Small intestine (tissue), 7 donors: ENCODE results near the gene EIPR1. TPM values are rescaled to one million over a fixed set of nuclear protein-coding genes. Genes with fewer than 3 reads are reported as not detected.
"Not testable (repeated sequence)": the region's sequence is repeated elsewhere in the genome, so short reads cannot be mapped to it uniquely, and the experiment has no call there.

ENCODE experiments used
- DNase-seq, 2 donors: peaks; one replicate each; pipeline versions ENCODE4 v3.0.0 to v3.0.0-alpha.2; 2013
- FAIRE-seq: peaks from 2 replicates; lab custom pipeline; 2012; peaks lifted over from hg19 to GRCh38; lab: Jason Lieb, UNC
- H3K27ac ChIP-seq, 3 donors: one replicate each; pipeline ENCODE4 v1.5.1; 2013; ENCODE audit warnings: low read length in 2 of 3, mild to moderate bottlenecking in 2 of 3, control low read depth in 1 of 3, inconsistent platforms in 1 of 3, low read depth in 1 of 3, moderate library complexity in 1 of 3
- H3K27me3 ChIP-seq, 3 donors: one replicate each; pipeline ENCODE4 v1.6.1; 2013; ENCODE audit warnings: low read length in 3 of 3, inconsistent platforms in 1 of 3; ENCODE audit not compliant: control insufficient read depth in 3 of 3, insufficient read depth in 3 of 3
- H3K36me3 ChIP-seq, 3 donors: one replicate each; pipeline ENCODE4 v1.6.1; 2013; ENCODE audit warnings: low read length in 3 of 3, inconsistent platforms in 1 of 3, low read depth in 1 of 3, mild to moderate bottlenecking in 1 of 3, moderate library complexity in 1 of 3; ENCODE audit not compliant: control insufficient read depth in 3 of 3, insufficient read depth in 2 of 3
- H3K4me1 ChIP-seq, 3 donors: one replicate each; pipeline ENCODE4 v1.6.1; 2013; ENCODE audit warnings: low read length in 2 of 3, inconsistent platforms in 1 of 3, low read depth in 1 of 3, mild to moderate bottlenecking in 1 of 3, moderate library complexity in 1 of 3; ENCODE audit not compliant: control insufficient read depth in 3 of 3, insufficient read depth in 2 of 3
- H3K4me3 ChIP-seq, 3 donors: one replicate each; pipeline ENCODE4 v1.5.1; 2013; ENCODE audit warnings: low read length in 3 of 3, control low read depth in 1 of 3, inconsistent platforms in 1 of 3, low read depth in 1 of 3, mild to moderate bottlenecking in 1 of 3, moderate library complexity in 1 of 3
- H3K9me3 ChIP-seq, 2 donors: one replicate each; pipeline ENCODE4 v1.6.1; 2013; ENCODE audit warnings: low read depth in 1 of 2, low read length in 1 of 2; ENCODE audit not compliant: control insufficient read depth in 2 of 2, insufficient read depth in 1 of 2
- WGBS, 3 donors: extraction: QIAGEN DNeasy Blood & Tissue Kit; methylation state at CpG; one replicate each; pipeline ENCODE4 v1.1.7; 2013; 5-methylcytosine and 5-hydroxymethylcytosine counted together
- polyA plus RNA-seq, 4 donors: library from polyadenylated mRNA; stranded (reverse) in 3 of 4; unstranded in 1 of 4; fragments of 200-250 nt in 3 of 4; fragments of 120-200 nt in 1 of 4; gene quantifications; one replicate each; pipeline versions ENCODE4 v1.2.1 to v1.2.3, GENCODE V29; 2013
- donor health status: healthy with polysubstance abuse.
- donor health status: control.
- donor health status: control.
- donor health status: Bipolar disorder and iron deficiency.
- donor health status: healthy.

The EIPR1 gene
- polyA plus RNA-seq, 4 donors: 16.8 to 28.5 (median 19.5) TPM

DNA sequence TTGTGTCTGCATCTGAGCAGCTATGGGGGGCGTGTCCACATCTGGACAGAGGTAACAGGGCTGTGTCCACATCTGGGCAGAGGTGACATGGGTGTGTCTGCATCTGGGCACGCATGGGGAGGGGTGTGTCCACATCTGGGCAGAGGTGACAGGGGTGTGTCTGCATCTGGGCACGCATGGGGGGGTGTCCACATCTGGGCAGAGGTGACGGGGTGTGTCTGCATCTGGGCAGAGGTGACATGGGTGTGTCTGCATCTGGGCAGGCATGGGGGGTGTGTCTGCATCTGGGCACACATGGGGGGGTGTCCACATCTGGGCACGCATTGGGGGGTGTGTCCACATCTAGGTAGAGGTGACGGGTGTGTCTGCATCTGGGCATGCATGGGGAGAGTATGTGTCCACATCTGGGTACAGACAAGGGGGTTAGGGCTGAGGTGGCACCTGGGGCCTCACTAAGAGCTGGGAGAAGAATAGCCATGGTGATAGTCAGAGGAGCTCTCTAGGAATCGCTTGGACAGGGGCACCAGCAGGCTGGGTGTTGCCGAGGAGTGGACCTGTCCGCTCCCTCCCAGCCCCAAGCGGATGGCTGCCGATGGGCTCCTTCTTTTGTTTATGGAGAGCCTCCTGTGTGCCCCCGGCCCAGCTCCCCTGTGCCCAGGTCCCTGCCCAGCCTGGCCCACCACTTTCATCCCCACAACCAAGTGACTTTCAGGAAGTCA, 177.8 kb downstream of the EIPR1 start:
- DNase-seq (no peak), FAIRE-seq (no peak)
- H3K27me3 ChIP-seq: no peaks in the 10 kb centered on the region
- no peak overlapping the region for H3K27ac ChIP-seq
- H3K4me1 ChIP-seq: no peaks in the 10 kb centered on the region
- peaks cover 0 to 18% of the 10 kb centered on the region in 2 donors for H3K9me3 ChIP-seq
- peaks cover 0 to 39% (median 9%) of the 10 kb centered on the region in 3 donors for H3K36me3 ChIP-seq
- H3K4me3 ChIP-seq: no peak overlapping the region
- 81 to 85% (median 83%) methylated on average over 11 to 12 of the region's 12 CpGs for WGBS, 3 donors

GRCh38 chr2:3198671-3199192, 178.9 kb downstream of the EIPR1 start:
- H3K4me3 ChIP-seq, H3K27ac ChIP-seq, FAIRE-seq, DNase-seq, H3K4me1 ChIP-seq, H3K27me3 ChIP-seq: not testable (repeated sequence)
- peaks cover 0 to 44% (median 9%) of the 10 kb centered on the region in 3 donors for H3K36me3 ChIP-seq
- 59 to 70% (median 64%) methylated on average over 8 to 9 of the region's 10 CpGs for WGBS, 3 donors
- H3K9me3 ChIP-seq: peaks cover 0 to 18% of the 10 kb centered on the region in 2 donors

GRCh38 chr2:3198119-3198518, 179.5 kb downstream of the EIPR1 start:
- no peak overlapping the region for H3K4me3 ChIP-seq
- H3K36me3 ChIP-seq: peaks cover 0 to 40% (median 9%) of the 10 kb centered on the region in 3 donors
- H3K9me3 ChIP-seq: peaks cover 0 to 13% of the 10 kb centered on the region in 2 donors
- H3K27ac ChIP-seq: no peak overlapping the region
- WGBS, 3 donors: 87 to 93% (median 89%) methylated on average over 11 of the region's 11 CpGs
- H3K4me1 ChIP-seq: no peaks in the 10 kb centered on the region
- DNase-seq (peak in 1 of 2 donors; percentile 7), FAIRE-seq (no peak)
- H3K27me3 ChIP-seq: no peaks in the 10 kb centered on the region

DNA sequence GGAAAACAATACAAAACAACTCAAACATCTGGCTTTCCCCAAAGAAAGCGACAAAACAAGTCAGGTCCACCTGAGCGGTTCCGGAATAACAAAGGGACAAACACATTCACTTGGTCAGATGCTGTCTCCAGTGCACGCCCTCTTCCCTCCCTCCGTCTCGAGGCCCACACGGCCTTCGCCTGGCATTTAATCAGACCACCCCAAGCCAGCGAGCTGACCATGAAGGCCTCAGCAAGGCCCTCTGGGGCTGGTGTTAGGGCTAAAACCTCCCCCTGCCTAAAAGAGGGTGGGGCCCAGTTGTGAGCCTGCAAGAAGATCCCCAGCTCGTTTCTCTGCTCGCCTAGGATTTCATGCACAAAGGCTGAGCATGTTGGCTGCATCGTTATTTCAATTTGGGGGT, 180.3 kb downstream of the EIPR1 start:
- Histone ChIP-seq H3K27ac (no peak overlapping the region), H3K4me3 (no peak overlapping the region), H3K9me3 (peaks cover 0 to 11% of the 10 kb centered on the region in 2 donors), H3K4me1 (no peaks in the 10 kb centered on the region), H3K36me3 (peaks cover 0 to 48% (median 9%) of the 10 kb centered on the region in 3 donors), H3K27me3 (no peaks in the 10 kb centered on the region)
- 79 to 81% (median 80%) methylated on average over 12 of the region's 12 CpGs for WGBS, 3 donors
- FAIRE-seq (no peak), DNase-seq (no peak)

- no peak for DNase-seq
These were observed 180.9 kb downstream of the EIPR1 start for GRCh38 chr2:3196716-3197115.

GRCh38 chr2:3195641-3196476, 181.8 kb downstream of the EIPR1 start:
- Histone ChIP-seq H3K4me1 (no peaks in the 10 kb centered on the region), H3K36me3 (peaks cover 4 to 55% (median 9%) of the 10 kb centered on the region in 3 donors), H3K9me3 (peaks cover 0 to 4% of the 10 kb centered on the region in 2 donors), H3K27ac (no peak overlapping the region), H3K27me3 (no peaks in the 10 kb centered on the region), H3K4me3 (no peak overlapping the region)
- 76 to 87% (median 84%) methylated on average over 21 of the region's 21 CpGs for WGBS, 3 donors
- DNase-seq (no peak), FAIRE-seq (no peak)

More at GRCh38 chr2:3196716-3197115, 180.9 kb downstream of the EIPR1 start:
- Histone ChIP-seq H3K9me3 (peaks cover 0 to 11% of the 10 kb centered on the region in 2 donors), H3K27me3 (no peaks in the 10 kb centered on the region), H3K27ac (no peak overlapping the region), H3K4me3 (no peak overlapping the region), H3K4me1 (no peaks in the 10 kb centered on the region), H3K36me3 (peaks cover 0 to 54% (median 9%) of the 10 kb centered on the region in 3 donors)
- 92 to 97% (median 92%) methylated on average over 16 of the region's 16 CpGs for WGBS, 3 donors
- no peak for FAIRE-seq

GRCh38 chr2:3194828-3195227, 182.8 kb downstream of the EIPR1 start:
- FAIRE-seq: no peak

More at GRCh38 chr2:3194828-3195227, 182.8 kb downstream of the EIPR1 start:
- H3K27ac ChIP-seq: no peak overlapping the region
- peaks cover 4 to 60% (median 9%) of the 10 kb centered on the region in 3 donors for H3K36me3 ChIP-seq
- H3K9me3 ChIP-seq: peaks cover 0 to 4% of the 10 kb centered on the region in 2 donors
- no peak overlapping the region for H3K4me3 ChIP-seq
- WGBS, 3 donors: 95 to 100% (median 97%) methylated on average over 11 of the region's 11 CpGs
- DNase-seq: no peak
- H3K4me1 ChIP-seq: no peaks in the 10 kb centered on the region
- H3K27me3 ChIP-seq: no peaks in the 10 kb centered on the region
